Transverse colon (tissue), 4 donors: Measurements from ENCODE around the gene ZNF346. TPM values are rescaled to one million over a fixed set of nuclear protein-coding genes. Genes with fewer than 3 reads are reported as not detected.
"Not testable (repeated sequence)": the region's sequence is repeated elsewhere in the genome, so short reads cannot be mapped to it uniquely, and the experiment has no call there.

ENCODE experiments used
- DNase-seq: peaks from one replicate; pipeline ENCODE4 v3.0.0-alpha.2; 2019
- H3K27ac ChIP-seq, 4 donors: fragments of 200-600 bp; sonication (generic); 2 replicates each; pipeline ENCODE4 v1.5.1; 2016 to 2018; ENCODE audit warnings: inconsistent platforms in 4 of 4
- H3K27me3 ChIP-seq: fragments of 200-600 bp; sonication (generic); 2 replicates; pipeline ENCODE4 v1.5.1; 2017; ENCODE audit warnings: inconsistent platforms
- H3K36me3 ChIP-seq, 4 donors: fragments of 200-600 bp; sonication (generic); 2 replicates each; pipeline ENCODE4 v1.5.1; 2017 to 2019; ENCODE audit warnings: inconsistent platforms in 4 of 4
- H3K4me1 ChIP-seq, 4 donors: fragments of 200-600 bp; sonication (generic); 2 replicates each; pipeline ENCODE4 v1.5.1; 2017 to 2020; ENCODE audit warnings: inconsistent platforms in 4 of 4
- H3K4me3 ChIP-seq, 4 donors: fragments of 200-600 bp; sonication (generic); 1 replicate in 1 of 4; 2 replicates in 3 of 4; pipeline versions ENCODE4 v1.5.1 to v1.6.1; 2017 to 2019; ENCODE audit warnings: inconsistent platforms in 4 of 4
- H3K9me3 ChIP-seq, 2 donors: fragments of 200-600 bp; sonication (generic); 2 replicates each; pipeline ENCODE4 v1.5.1; 2017 to 2019; ENCODE audit warnings: inconsistent platforms in 2 of 2
- EP300 ChIP-seq: sonication (generic); formaldehyde crosslinking; IDR thresholded peaks from one replicate; pipeline ENCODE4 v1.6.1; 2017; ENCODE audit warnings: antibody characterized with exemption, low read depth
- POLR2A ChIP-seq: fragments of 450-650 bp; IDR thresholded peaks from one replicate; pipeline ENCODE4 v1.6.1; 2016; ENCODE audit warnings: antibody characterized with exemption, mild to moderate bottlenecking, moderate library complexity
- POLR2AphosphoS5 ChIP-seq, 3 donors: sonication (generic); formaldehyde crosslinking; IDR thresholded peaks; one replicate each; pipeline ENCODE4 v1.6.1; 2016; ENCODE audit warnings: antibody characterized with exemption in 3 of 3
- WGBS, 2 donors: methylation state at CpG; one replicate each; pipeline ENCODE4 v1.1.5; 2018; ENCODE audit warnings: low coverage in 1 of 2; 5-methylcytosine and 5-hydroxymethylcytosine counted together
- in situ Hi-C, 4 donors: fragments of 200-750 bp; cut with MboI; loops; one replicate each; pipeline versions ENCODE4 v1.15.0 to v1.15.1; 2017; ENCODE audit warnings: low sequenced_read_pairs in 3 of 4, low pct_ligation_motif_present in 1 of 4, low pct_unique_long_range_greater_than_20kb in 1 of 4
- intact Hi-C: fragments of 100-400 bp; cut with DNase I; formaldehyde crosslinking; loops from one replicate; pipeline ENCODE4 v1.15.1; 2023; ENCODE audit warnings: low total_unique reads
- total RNA-seq, 4 donors: library from RNA; depleted of rRNA; stranded (reverse); fragments of >200 nt; gene quantifications; one replicate each; pipeline ENCODE4 v1.1.0, GENCODE V29; 2016
- TF ChIP-seq, protein P1 (sequence below), 5 experiments: fragments of 200-600 bp in 3 of 5; fragments of 450-650 bp in 2 of 5; sonication (generic) in 3 of 5; IDR thresholded peaks; 1 replicate in 2 of 5; 2 replicates in 3 of 5; pipeline ENCODE4 v1.5.1; 2016 to 2017; ENCODE audit warnings: antibody characterized with exemption in 5 of 5, inconsistent platforms in 3 of 5, mild to moderate bottlenecking in 2 of 5, moderate library complexity in 1 of 5

Gene ZNF346, protein sequence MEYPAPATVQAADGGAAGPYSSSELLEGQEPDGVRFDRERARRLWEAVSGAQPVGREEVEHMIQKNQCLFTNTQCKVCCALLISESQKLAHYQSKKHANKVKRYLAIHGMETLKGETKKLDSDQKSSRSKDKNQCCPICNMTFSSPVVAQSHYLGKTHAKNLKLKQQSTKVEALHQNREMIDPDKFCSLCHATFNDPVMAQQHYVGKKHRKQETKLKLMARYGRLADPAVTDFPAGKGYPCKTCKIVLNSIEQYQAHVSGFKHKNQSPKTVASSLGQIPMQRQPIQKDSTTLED
- total RNA-seq = 10 to 100 TPM; 10.1 to 19.5 (median 12.6) TPM

DNA sequence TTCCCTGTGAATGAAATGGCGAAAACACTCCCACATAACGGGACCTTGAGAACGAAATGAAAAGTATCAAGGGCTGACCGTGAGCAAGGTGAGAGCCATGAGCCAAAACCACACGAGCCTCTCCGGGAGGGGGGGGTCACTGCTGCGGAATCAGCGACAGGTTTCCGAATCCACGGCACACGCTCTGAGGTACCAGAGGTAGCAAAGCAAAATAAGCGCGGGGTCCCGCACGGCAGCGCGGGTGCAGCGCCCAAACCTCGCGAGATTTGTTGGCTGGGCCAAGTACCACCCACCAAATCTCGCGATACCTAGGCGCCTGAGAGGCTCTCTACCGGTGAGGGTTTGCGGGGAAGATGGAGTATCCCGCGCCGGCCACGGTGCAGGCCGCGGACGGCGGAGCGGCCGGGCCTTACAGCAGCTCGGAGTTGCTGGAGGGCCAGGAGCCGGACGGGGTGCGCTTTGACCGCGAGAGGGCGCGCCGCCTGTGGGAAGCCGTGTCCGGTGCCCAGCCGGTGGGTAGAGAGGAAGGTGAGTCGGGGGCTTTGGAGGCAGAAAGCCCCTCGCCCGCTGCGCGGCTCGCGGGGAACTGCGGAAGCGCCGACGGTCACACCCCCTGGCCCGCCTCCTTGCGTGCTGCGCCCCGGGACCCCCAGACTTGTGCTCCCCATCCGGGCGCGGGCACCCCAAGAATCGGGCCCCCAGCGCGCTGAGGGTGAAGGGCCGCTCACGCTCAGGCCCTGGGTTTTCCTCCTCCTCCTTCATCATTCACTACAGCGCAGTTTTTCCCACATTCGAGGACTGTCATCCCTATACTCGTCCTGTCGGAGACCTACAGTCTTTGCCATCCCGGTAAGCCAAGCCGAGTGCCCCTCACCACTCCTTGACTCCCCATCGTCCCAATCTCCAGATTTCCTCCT is at the start of gene ZNF346:
TSS of gene ZNF346 (plus strand) at position 311 of the 917 bp plus-strand sequence. CDS start at position 354, 43 bp downstream.
- no peaks in the 10 kb centered on the region for H3K36me3 ChIP-seq
- DNase-seq = peak; percentile 92
- H3K9me3 ChIP-seq = no peaks in the 10 kb centered on the region
- TF ChIP-seq, protein P1, sequence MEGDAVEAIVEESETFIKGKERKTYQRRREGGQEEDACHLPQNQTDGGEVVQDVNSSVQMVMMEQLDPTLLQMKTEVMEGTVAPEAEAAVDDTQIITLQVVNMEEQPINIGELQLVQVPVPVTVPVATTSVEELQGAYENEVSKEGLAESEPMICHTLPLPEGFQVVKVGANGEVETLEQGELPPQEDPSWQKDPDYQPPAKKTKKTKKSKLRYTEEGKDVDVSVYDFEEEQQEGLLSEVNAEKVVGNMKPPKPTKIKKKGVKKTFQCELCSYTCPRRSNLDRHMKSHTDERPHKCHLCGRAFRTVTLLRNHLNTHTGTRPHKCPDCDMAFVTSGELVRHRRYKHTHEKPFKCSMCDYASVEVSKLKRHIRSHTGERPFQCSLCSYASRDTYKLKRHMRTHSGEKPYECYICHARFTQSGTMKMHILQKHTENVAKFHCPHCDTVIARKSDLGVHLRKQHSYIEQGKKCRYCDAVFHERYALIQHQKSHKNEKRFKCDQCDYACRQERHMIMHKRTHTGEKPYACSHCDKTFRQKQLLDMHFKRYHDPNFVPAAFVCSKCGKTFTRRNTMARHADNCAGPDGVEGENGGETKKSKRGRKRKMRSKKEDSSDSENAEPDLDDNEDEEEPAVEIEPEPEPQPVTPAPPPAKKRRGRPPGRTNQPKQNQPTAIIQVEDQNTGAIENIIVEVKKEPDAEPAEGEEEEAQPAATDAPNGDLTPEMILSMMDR (IDR thresholded peaks at IDR 0.05) = peak; percentile 40 to 67 (median 57)
- no peak for TF ChIP-seq EP300
- TF ChIP-seq POLR2AphosphoS5 (IDR thresholded peaks at IDR 0.05) = peak; percentile 64 to 75 (median 74)
- TF ChIP-seq POLR2A = peak; percentile 66
- intact Hi-C loops (no loop called here), in situ Hi-C loops (no loop called here)
- WGBS, 2 donors = 1 to 4% methylated on average over 7 to 50 of the region's 77 CpGs
- no peaks in the 10 kb centered on the region for H3K27me3 ChIP-seq
- peaks cover 4 to 29% (median 16%) of the 10 kb centered on the region in 4 donors for H3K4me1 ChIP-seq
- peak within 1 kb of the TSS; percentile 69 to 99 (median 84) for H3K4me3 ChIP-seq
- H3K27ac ChIP-seq = peak within 1 kb of the TSS; percentile 74 to 92 (median 84)

DNA sequence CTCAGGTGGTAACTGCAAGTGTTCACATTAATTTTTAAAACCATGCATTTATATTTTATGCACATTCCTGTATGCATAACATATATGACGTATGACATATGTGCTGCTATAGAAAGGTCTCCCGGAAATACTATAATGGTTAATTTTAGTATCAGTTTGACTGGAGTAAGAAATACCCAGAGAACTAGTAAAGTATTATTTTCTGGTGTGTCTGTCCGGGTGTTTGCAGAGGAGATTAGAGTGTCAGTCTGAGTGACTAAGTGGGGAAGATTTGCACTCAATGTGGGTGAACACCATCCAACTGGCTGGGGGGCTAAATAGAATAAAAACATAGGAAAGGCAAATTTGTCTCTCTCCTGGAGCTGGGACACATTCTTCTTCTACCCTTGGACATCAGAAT is 42.8 kb upstream of the ZNF346 start:
- in situ Hi-C loops (no loop called here), intact Hi-C loops (no loop called here)
- H3K27ac ChIP-seq = no peak overlapping the region
- no peaks in the 10 kb centered on the region for H3K4me1 ChIP-seq
- H3K9me3 ChIP-seq = no peaks in the 10 kb centered on the region
- H3K4me3 ChIP-seq = no peak overlapping the region
- TF ChIP-seq EP300 (no peak), POLR2AphosphoS5 (IDR thresholded peaks at IDR 0.05) (no peak), POLR2A (no peak)
- TF ChIP-seq, protein P1 (IDR thresholded peaks at IDR 0.05) = no peak
- H3K36me3 ChIP-seq = peaks cover 0 to 41% (median 8%) of the 10 kb centered on the region in 4 donors
- WGBS, 2 donors = 77 to 97% methylated on average over 3 of the region's 3 CpGs
- no peaks in the 10 kb centered on the region for H3K27me3 ChIP-seq
- DNase-seq = no peak

DNA sequence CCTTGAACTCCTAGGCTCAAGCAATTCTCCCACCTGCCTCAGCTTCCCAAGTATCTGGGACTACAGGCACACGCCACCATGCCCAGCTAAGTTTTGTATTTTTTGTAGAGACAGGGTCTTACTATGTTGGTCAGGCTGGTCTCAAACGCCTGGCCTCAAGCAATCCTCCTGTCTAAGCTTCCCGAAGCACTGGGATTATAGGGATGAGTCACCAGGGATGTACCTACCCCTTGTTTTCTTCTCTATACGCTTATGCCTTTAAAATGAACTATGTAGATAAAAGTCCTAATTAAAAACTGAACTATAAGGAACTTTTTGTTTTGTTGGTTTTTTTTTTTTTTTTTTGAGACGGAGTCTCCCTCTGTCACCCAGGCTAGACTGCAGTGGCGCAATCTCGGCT is 41.7 kb upstream of the ZNF346 start:
- Histone ChIP-seq H3K27me3 (no peaks in the 10 kb centered on the region), H3K27ac (no peak overlapping the region), H3K9me3 (no peaks in the 10 kb centered on the region), H3K4me3 (no peak overlapping the region), H3K36me3 (peaks cover 0 to 32% (median 4%) of the 10 kb centered on the region in 4 donors), H3K4me1 (peaks cover 0 to 5% (median 0%) of the 10 kb centered on the region in 4 donors)
- TF ChIP-seq EP300 = no peak
- TF ChIP-seq POLR2AphosphoS5 (IDR thresholded peaks at IDR 0.05) = no peak
- TF ChIP-seq POLR2A = no peak
- TF ChIP-seq, protein P1 (IDR thresholded peaks at IDR 0.05) = no peak
- in situ Hi-C loops = no loop called here
- 93 to 97% methylated on average over 7 of the region's 7 CpGs for WGBS, 2 donors
- intact Hi-C loops = no loop called here
- no peak for DNase-seq

DNA sequence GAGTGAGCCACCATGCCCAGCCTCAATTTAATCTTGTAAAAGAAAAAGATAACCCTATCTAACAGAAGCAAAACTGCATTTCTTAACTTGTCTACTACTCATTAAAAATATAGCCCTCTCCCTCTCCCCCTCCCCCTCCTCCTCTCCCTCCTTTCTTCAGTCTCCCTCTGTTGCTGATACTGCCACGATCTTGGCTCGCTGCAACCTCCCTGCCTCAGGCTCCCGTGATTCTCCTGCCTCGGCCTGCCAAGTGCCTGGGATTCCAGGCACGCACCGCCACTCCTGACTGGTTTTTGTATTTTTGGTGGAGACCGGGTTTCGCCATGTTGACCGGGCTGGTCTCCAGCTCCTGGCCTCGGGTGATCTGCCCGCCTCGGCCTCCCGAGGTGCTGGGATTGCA is 39.4 kb upstream of the ZNF346 start:
- H3K4me3 ChIP-seq, DNase-seq, H3K4me1 ChIP-seq, H3K27me3 ChIP-seq, H3K27ac ChIP-seq, intact Hi-C loops, in situ Hi-C loops, H3K9me3 ChIP-seq: not testable (repeated sequence)
- WGBS, 2 donors = 73 to 78% methylated on average over 6 to 13 of the region's 13 CpGs
- H3K36me3 ChIP-seq = peaks cover 0 to 29% (median 4%) of the 10 kb centered on the region in 4 donors

DNA sequence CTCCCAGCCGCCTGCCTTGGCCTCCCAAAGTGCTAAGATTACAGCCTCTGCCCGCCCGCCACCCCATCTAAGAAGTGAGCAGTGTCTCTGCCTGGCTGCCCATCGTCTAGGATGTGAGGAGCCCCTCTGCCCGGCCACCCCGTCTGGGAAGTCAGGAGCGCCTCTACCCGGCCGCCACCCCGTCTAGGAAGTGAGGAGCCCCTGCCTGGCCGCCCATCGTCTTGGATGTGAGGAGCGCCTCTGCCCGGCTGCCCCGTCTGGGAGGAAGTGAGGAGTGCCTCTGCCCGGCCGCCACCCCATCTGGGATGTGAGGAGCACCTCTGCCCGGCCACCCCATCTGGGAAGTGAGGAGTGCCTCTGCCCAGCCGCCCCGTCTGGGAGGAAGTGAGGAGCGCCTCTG is 38.9 kb upstream of the ZNF346 start:
- H3K4me3 ChIP-seq, DNase-seq, H3K27me3 ChIP-seq, H3K9me3 ChIP-seq, in situ Hi-C loops, H3K4me1 ChIP-seq, H3K27ac ChIP-seq, intact Hi-C loops: not testable (repeated sequence)
- 97% methylated on average over 21 of the region's 21 CpGs; no CpG with 5 or more reads in 1 of the 2 donors for WGBS, 2 donors
- peaks cover 0 to 29% (median 2%) of the 10 kb centered on the region in 4 donors for H3K36me3 ChIP-seq

DNA sequence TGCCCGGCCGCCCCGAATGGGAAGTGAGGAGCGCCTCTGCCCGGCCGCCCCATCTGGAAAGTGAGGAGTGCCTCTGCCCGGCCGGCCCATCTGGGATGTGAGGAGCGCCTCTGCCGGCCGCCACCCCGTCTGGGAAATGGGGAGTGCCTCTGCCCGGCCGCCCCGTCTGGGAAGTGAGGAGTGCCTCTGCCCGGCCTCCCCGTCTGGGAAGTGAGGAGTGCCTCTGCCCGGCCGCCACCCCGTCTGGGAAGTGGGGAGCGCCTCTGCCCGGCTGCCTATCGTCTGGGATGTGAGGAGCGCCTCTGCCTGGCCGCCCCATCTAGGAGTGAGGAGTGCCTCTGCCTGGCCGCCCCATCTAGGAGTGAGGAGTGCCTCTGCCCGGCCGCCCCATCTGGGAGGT is 38.3 kb upstream of the ZNF346 start:
- H3K4me1 ChIP-seq, in situ Hi-C loops, H3K27ac ChIP-seq, H3K9me3 ChIP-seq, intact Hi-C loops, DNase-seq, H3K27me3 ChIP-seq, H3K4me3 ChIP-seq: not testable (repeated sequence)
- H3K36me3 ChIP-seq = peaks cover 0 to 25% (median 2%) of the 10 kb centered on the region in 4 donors
- WGBS, 2 donors = 99% methylated on average over 19 of the region's 28 CpGs; no CpG with 5 or more reads in 1 of the 2 donors
